H1 (cell line): ENCODE results near the gene TMEM108. TPM values are rescaled to one million over a fixed set of nuclear protein-coding genes. Genes with fewer than 3 reads are reported as not detected.

Experiments
- CTCF ChIA-PET: fragments of 300-600 bp; sonication (Branson Sonifier 250); formaldehyde crosslinking; loops from one replicate; lab custom pipeline; 2021; ENCODE audit not compliant: partially characterized antibody; lab: Charles Lee
- POLR2A ChIA-PET: fragments of 300-600 bp; sonication (Branson Sonifier 250); formaldehyde crosslinking; loops from one replicate; lab custom pipeline; 2021; ENCODE audit warnings: inconsistent platforms; ENCODE audit not compliant: partially characterized antibody; lab: Charles Lee
- DNase-seq, 2 experiments: peaks; one replicate each; pipeline versions ENCODE4 v3.0.0 to v3.0.0-alpha.2; 2010 to 2022; ENCODE audit warnings: low spot score in 2 of 2, low read depth in 1 of 2, mixed read lengths in 1 of 2
- FAIRE-seq: peaks from 2 replicates; lab custom pipeline; 2011; peaks lifted over from hg19 to GRCh38; lab: Jason Lieb, UNC
- H2AFZ ChIP-seq: 2 replicates; pipeline ENCODE4 v1.8.1; 2012; ENCODE audit warnings: low read length, inconsistent platforms
- H2AK5ac ChIP-seq: 2 replicates; pipeline ENCODE4 v1.6.1; 2013; ENCODE audit warnings: low read depth, low read length
- H2BK120ac ChIP-seq: replicated peaks from 2 replicates; pipeline ENCODE3; 2013; ENCODE audit warnings: low read depth, low read length, inconsistent platforms
- H2BK12ac ChIP-seq: 2 replicates; pipeline ENCODE4 v1.6.1; 2013; ENCODE audit warnings: low read depth, low read length
- H2BK15ac ChIP-seq: 2 replicates; pipeline ENCODE4 v1.6.1; 2013; ENCODE audit warnings: low read length
- H2BK20ac ChIP-seq: 2 replicates; pipeline ENCODE4 v1.6.1; 2013; ENCODE audit warnings: low read length
- H2BK5ac ChIP-seq: 2 replicates; pipeline ENCODE4 v1.6.1; 2013; ENCODE audit warnings: low read depth, low read length
- H3K14ac ChIP-seq: 2 replicates; pipeline ENCODE4 v1.6.1; 2013; ENCODE audit warnings: inconsistent platforms; ENCODE audit not compliant: insufficient read length
- H3K18ac ChIP-seq: 2 replicates; pipeline ENCODE4 v1.6.1; 2013; ENCODE audit warnings: low read length; ENCODE audit errors: extremely low read depth
- H3K23ac ChIP-seq: 2 replicates; pipeline ENCODE4 v1.6.1; 2013; ENCODE audit warnings: inconsistent platforms; ENCODE audit not compliant: insufficient read length
- H3K23me2 ChIP-seq: 2 replicates; pipeline ENCODE4 v1.6.1; 2013; ENCODE audit warnings: low read depth, low read length
- H3K27ac ChIP-seq: 2 replicates; pipeline ENCODE4 v1.6.1; 2011; ENCODE audit warnings: low read depth, low read length, inconsistent platforms
- H3K27me3 ChIP-seq, 4 experiments: replicated peaks in 1 of 4; 1 replicate in 1 of 4; 2 replicates in 3 of 4; pipeline versions ENCODE4 v1.6.1 to v1.8.1; 2011 to 2013; ENCODE audit warnings: low read length in 3 of 4, mild to moderate bottlenecking in 3 of 4, inconsistent platforms in 2 of 4, mixed read lengths in 2 of 4, moderate library complexity in 1 of 4; ENCODE audit not compliant: control insufficient read depth in 3 of 4, insufficient read depth in 3 of 4; ENCODE audit errors: extremely low read depth in 1 of 4
- H3K36me3 ChIP-seq, 4 experiments: 2 replicates each; pipeline versions ENCODE4 v1.6.1 to v1.8.1; 2011 to 2013; ENCODE audit warnings: mild to moderate bottlenecking in 4 of 4, low read length in 3 of 4, moderate library complexity in 2 of 4, control low read depth in 1 of 4, inconsistent platforms in 1 of 4; ENCODE audit not compliant: insufficient read depth in 4 of 4, control insufficient read depth in 2 of 4
- H3K4ac ChIP-seq: replicated peaks from 2 replicates; pipeline ENCODE3; 2013; ENCODE audit warnings: low read length, low read depth, mixed read lengths, inconsistent platforms; ENCODE audit not compliant: insufficient read length
- H3K4me1 ChIP-seq, 4 experiments: replicated peaks in 1 of 4; 1 replicate in 1 of 4; 2 replicates in 3 of 4; pipeline versions ENCODE4 v1.6.1 to v1.8.1; 2011 to 2013; ENCODE audit warnings: low read length in 3 of 4, inconsistent platforms in 2 of 4, mixed read lengths in 1 of 4; ENCODE audit not compliant: insufficient read depth in 4 of 4, control insufficient read depth in 3 of 4
- H3K4me2 ChIP-seq, 2 experiments: 2 replicates each; pipeline versions ENCODE4 v1.6.1 to v1.8.1; 2011 to 2013; ENCODE audit warnings: low read depth in 2 of 2, low read length in 2 of 2, control low read depth in 1 of 2, inconsistent platforms in 1 of 2, mild to moderate bottlenecking in 1 of 2; ENCODE audit not compliant: insufficient read depth in 1 of 2
- H3K4me3 ChIP-seq, 4 experiments: fragments of 200-600, 300-600 bp in 1 of 4; sonication (generic), shearing (Covaris generic), sonication (Bioruptor Twin) in 1 of 4; 2 replicates each; pipeline versions ENCODE4 v1.5.1 to v1.8.1; 2011 to 2016; ENCODE audit warnings: low read length in 4 of 4, low read depth in 3 of 4, control low read depth in 2 of 4, inconsistent platforms in 2 of 4, mild to moderate bottlenecking in 2 of 4, mixed read lengths in 1 of 4, moderate library complexity in 1 of 4; ENCODE audit not compliant: insufficient read depth in 2 of 4; ENCODE audit errors: extremely low read depth in 1 of 4
- H3K56ac ChIP-seq: replicated peaks from 2 replicates; pipeline ENCODE3; 2013; ENCODE audit warnings: low read depth, mild to moderate bottlenecking, mixed read lengths, low read length, inconsistent platforms; ENCODE audit not compliant: insufficient read length
- H3K79me1 ChIP-seq: 2 replicates; pipeline ENCODE4 v1.6.1; 2013; ENCODE audit warnings: low read depth, low read length, control low read depth
- H3K79me2 ChIP-seq, 2 experiments: 2 replicates each; pipeline versions ENCODE4 v1.6.1 to v1.8.1; 2012 to 2013; ENCODE audit warnings: low read length in 2 of 2, mild to moderate bottlenecking in 2 of 2, inconsistent platforms in 1 of 2; ENCODE audit not compliant: insufficient read depth in 2 of 2, control insufficient read depth in 1 of 2
- H3K9ac ChIP-seq, 4 experiments: replicated peaks in 1 of 4; 1 replicate in 1 of 4; 2 replicates in 3 of 4; pipeline versions ENCODE4 v1.6.1 to v1.8.1; 2011 to 2013; ENCODE audit warnings: low read depth in 3 of 4, low read length in 3 of 4, control low read depth in 2 of 4, mild to moderate bottlenecking in 2 of 4, moderate library complexity in 2 of 4, inconsistent platforms in 1 of 4; ENCODE audit errors: extremely low read depth in 1 of 4
- H3K9me3 ChIP-seq, 2 experiments: 2 replicates each; pipeline versions ENCODE4 v1.6.1 to v1.8.1; 2012 to 2013; ENCODE audit warnings: mild to moderate bottlenecking in 2 of 2, moderate library complexity in 2 of 2, control low read depth in 1 of 2, inconsistent platforms in 1 of 2, low read depth in 1 of 2, low read length in 1 of 2, mixed read lengths in 1 of 2; ENCODE audit not compliant: insufficient read depth in 2 of 2
- H4K20me1 ChIP-seq, 2 experiments: replicated peaks in 1 of 2; 2 replicates each; pipeline versions ENCODE3 to v1.8.1; 2011 to 2013; ENCODE audit warnings: inconsistent platforms in 2 of 2, low read length in 2 of 2, mild to moderate bottlenecking in 1 of 2; ENCODE audit not compliant: insufficient read depth in 2 of 2, control insufficient read depth in 1 of 2
- H4K5ac ChIP-seq: 2 replicates; pipeline ENCODE4 v1.6.1; 2013; ENCODE audit warnings: low read length, low read depth, mixed read lengths, inconsistent platforms; ENCODE audit not compliant: insufficient read length
- H4K8ac ChIP-seq: 2 replicates; pipeline ENCODE4 v1.8.0; 2013; ENCODE audit warnings: mild to moderate bottlenecking, moderate library complexity, low read length, inconsistent platforms; ENCODE audit not compliant: insufficient read depth; ENCODE audit errors: extremely low read depth
- H4K91ac ChIP-seq: replicated peaks from 2 replicates; pipeline ENCODE3; 2013; ENCODE audit warnings: low read length, mixed read lengths, inconsistent platforms; ENCODE audit not compliant: insufficient read length
- BRCA1 ChIP-seq: IDR thresholded peaks from 2 replicates; pipeline ENCODE4 v1.6.1; 2012; ENCODE audit warnings: low read depth, low read length, improper control_type of control experiment
- CBX5 ChIP-seq: fragments of 300-800, 300-1000 bp; sonication (generic); IDR thresholded peaks from 2 replicates; pipeline ENCODE4 v1.7.1; 2016; ENCODE audit warnings: antibody characterized with exemption, low read length, low read depth
- CTBP2 ChIP-seq: IDR thresholded peaks from 2 replicates; pipeline ENCODE4 v1.7.0; 2011; ENCODE audit warnings: borderline replicate concordance, mild to moderate bottlenecking, moderate library complexity, mixed read lengths, low read length; ENCODE audit not compliant: insufficient read depth, insufficient read length
- EGR1 ChIP-seq: IDR thresholded peaks from 2 replicates; pipeline ENCODE4 v1.6.1; 2011; ENCODE audit warnings: low read depth, low read length, borderline replicate concordance
- GTF2F1 ChIP-seq: IDR thresholded peaks from 2 replicates; pipeline ENCODE4 v1.6.1; 2012; ENCODE audit warnings: low read depth, low read length, improper control_type of control experiment, borderline replicate concordance
- HDAC6 ChIP-seq: IDR thresholded peaks from one replicate; pipeline ENCODE4 v1.7.1; 2012; ENCODE audit warnings: low read depth, mild to moderate bottlenecking, inconsistent platforms, low read length, moderate library complexity
- JUN ChIP-seq: IDR thresholded peaks from 2 replicates; pipeline ENCODE4 v1.6.1; 2011; ENCODE audit warnings: low read depth, mild to moderate bottlenecking, improper control_type of control experiment, low read length
- POLR2AphosphoS5 ChIP-seq: IDR thresholded peaks from 2 replicates; pipeline ENCODE4 v1.6.1; 2011; ENCODE audit warnings: low read depth, low read length
- RAD21 ChIP-seq, 2 experiments: IDR thresholded peaks in 1 of 2; conservative IDR thresholded peaks in 1 of 2; 2 replicates each; pipeline ENCODE4 v1.6.1; 2011; ENCODE audit warnings: low read depth in 2 of 2, low read length in 2 of 2, improper control_type of control experiment in 1 of 2, inconsistent platforms in 1 of 2, mild to moderate bottlenecking in 1 of 2, moderate library complexity in 1 of 2
- RBBP5 ChIP-seq: IDR thresholded peaks from 2 replicates; pipeline ENCODE4 v1.7.1; 2012; ENCODE audit warnings: low read depth, mild to moderate bottlenecking, inconsistent platforms, low read length, moderate library complexity, borderline replicate concordance
- RFX5 ChIP-seq: IDR thresholded peaks from 2 replicates; pipeline ENCODE4 v1.6.1; 2011; ENCODE audit warnings: low read depth, low read length, improper control_type of control experiment, borderline replicate concordance
- SAP30 ChIP-seq: fragments of 300-600 bp; sonication (generic); IDR thresholded peaks from 2 replicates; pipeline ENCODE4 v1.7.1; 2012; ENCODE audit warnings: low read length, moderate library complexity, mild to moderate bottlenecking, inconsistent platforms; ENCODE audit not compliant: insufficient read depth, insufficient replicate concordance
- TCF12 ChIP-seq: IDR thresholded peaks from 2 replicates; pipeline ENCODE4 v1.6.1; 2011; ENCODE audit warnings: low read depth, mild to moderate bottlenecking, low read length
- YY1 ChIP-seq: IDR thresholded peaks from 2 replicates; pipeline ENCODE4 v1.6.1; 2011; ENCODE audit warnings: low read depth, mild to moderate bottlenecking, low read length
- WGBS, 2 experiments: shearing (Covaris generic) in 1 of 2; methylation state at CpG; one replicate each; pipeline versions ENCODE4 v1.1.6 to v1.1.7; 2013 to 2015; ENCODE audit warnings: low lambda C conversion rate in 2 of 2, mixed read lengths in 2 of 2, inconsistent platforms in 1 of 2, low coverage in 1 of 2, missing lambda C conversion rate in 1 of 2; ENCODE audit not compliant: insufficient replicate concordance in 2 of 2, insufficient coverage in 1 of 2, insufficient read length in 1 of 2; ENCODE audit errors: extremely low coverage in 1 of 2, missing lambda C conversion rate in 1 of 2; 5-methylcytosine and 5-hydroxymethylcytosine counted together
- polyA plus RNA-seq, 7 experiments: library from polyadenylated mRNA; depleted of rRNA in 3 of 7; stranded (reverse) in 5 of 7; unstranded in 2 of 7; fragments of >200 nt in 5 of 7; fragments of 200-250 nt in 2 of 7; gene quantifications; 1 replicate in 5 of 7; 2 replicates in 1 of 7; 4 replicates in 1 of 7; pipeline versions ENCODE4 v1.2.1 to v1.2.3, GENCODE V29; 2011 to 2013; ENCODE audit warnings: missing spikeins in 2 of 7, mixed read lengths in 2 of 7
- total RNA-seq: library from RNA; stranded (reverse); fragmentation: NEBNext Ultra II Directional; extraction: Animal tissue kit (Norgen Biotek cat#: 25700); gene quantifications from 2 replicates; pipeline ENCODE4 v1.2.1, GENCODE V29; 2021

TMEM108 gene
- total and polyA plus RNA-seq, 2 of the 8 experiments (the other 6 are each of a cell fraction or from before 2014, with no cell fraction given): 14.3 to 16.2 TPM

GRCh38 chr3:133269393-133269792, 231.2 kb downstream of the TMEM108 start:
- no peak overlapping the region for H3K27ac ChIP-seq
- no peak overlapping the region for H2AFZ ChIP-seq
- H3K9ac ChIP-seq: no peak overlapping the region
- H4K91ac ChIP-seq: no peak overlapping the region
- H4K8ac ChIP-seq: no peak overlapping the region
- H3K79me2 ChIP-seq: no peaks in the 10 kb centered on the region
- no peak overlapping the region for H3K4me3 ChIP-seq
- no peak overlapping the region for H3K23ac ChIP-seq
- H3K4me2 ChIP-seq: no peak overlapping the region
- H3K9me3 ChIP-seq: no peaks in the 10 kb centered on the region
- no peak overlapping the region for H3K18ac ChIP-seq
- H3K4ac ChIP-seq: no peak overlapping the region
- POLR2A ChIA-PET: no interaction called here
- H3K23me2 ChIP-seq: peaks cover 2% of the 10 kb centered on the region; the same call in 1 of the 2 replicates
- no peaks in the 10 kb centered on the region for H3K27me3 ChIP-seq
- H3K36me3 ChIP-seq: no peaks in the 10 kb centered on the region
- H2BK15ac ChIP-seq: no peak overlapping the region
- CTCF ChIA-PET: interaction anchor here (0.6 to 0.9 kb wide), 3 partner anchors 11 to 110 kb away, joined by 3 read pairs; no protein-coding TSS in a partner anchor
- H2BK120ac ChIP-seq: no peak overlapping the region
- no peak overlapping the region for H3K14ac ChIP-seq
- 100% methylated on average over 1 of the region's 1 CpG; no CpG with 5 or more reads in 1 of the 2 experiments for WGBS, 2 experiments
- no peak overlapping the region for H2BK12ac ChIP-seq
- DNase-seq (no peak), FAIRE-seq (no peak)
- no peak overlapping the region for H3K56ac ChIP-seq
- H4K20me1 ChIP-seq: no peaks in the 10 kb centered on the region
- H3K79me1 ChIP-seq: peaks cover 2% of the 10 kb centered on the region; the same call in 1 of the 2 replicates
- H2BK5ac ChIP-seq: no peak overlapping the region
- no peak overlapping the region for H4K5ac ChIP-seq
- no peak overlapping the region for H2AK5ac ChIP-seq
- peaks cover 2 to 4% (median 3%) of the 10 kb centered on the region in 4 experiments; a peak in 5 of 7 replicates for H3K4me1 ChIP-seq
- no peak overlapping the region for H2BK20ac ChIP-seq
- TF ChIP-seq YY1 (no peak), CTBP2 (no peak), EGR1 (no peak), RBBP5 (no peak), RFX5 (no peak), POLR2AphosphoS5 (no peak), GTF2F1 (no peak), JUN (no peak), HDAC6 (no peak), RAD21 (IDR thresholded peaks at IDR 0.05 in 1 of 2, conservative IDR thresholded peaks at IDR 0.05 in 1 of 2; ENCODE audit: low read depth in 2 of 2, low read length in 2 of 2) (no peak), BRCA1 (no peak), CBX5 (no peak), SAP30 (no peak), TCF12 (no peak)
